ENCODE measurements around the gene GRHL1. TPM values are rescaled to one million over a fixed set of nuclear protein-coding genes. Genes with fewer than 3 reads are reported as not detected.

The GRHL1 gene
- total and polyA plus RNA-seq, 9 of the 15 experiments (the other 6 are each of a cell fraction or from before 2014, with no cell fraction given) = 1.7 to 6.1 (median 4.7) TPM

- TF ChIP-seq ZBTB40 (IDR thresholded peaks at IDR 0.05) (no peak), ZBTB40 (CRISPR knock-in tag; IDR thresholded peaks at IDR 0.05) (0 out of 2 replicates have a peak, but pooled peaks have one; percentile 15), ZBTB26 (CRISPR knock-in tag; IDR thresholded peaks at IDR 0.05) (no peak), ZNF263 (CRISPR knock-in tag; IDR thresholded peaks at IDR 0.05; ENCODE audit: borderline replicate concordance) (no peak), ZFP91 (CRISPR knock-in tag; IDR thresholded peaks at IDR 0.05) (no peak), GMEB1 (CRISPR knock-in tag; IDR thresholded peaks at IDR 0.05) (no peak), ADNP (tag; IDR thresholded peaks at IDR 0.05) (no peak), NEUROD1 (IDR thresholded peaks at IDR 0.05; ENCODE audit: borderline replicate concordance, low read depth, low read length, partially characterized antibody) (no peak), ZNF197 (CRISPR knock-in tag; IDR thresholded peaks at IDR 0.05; ENCODE audit: low read depth) (no peak), PRMT5 (CRISPR knock-in tag; IDR thresholded peaks at IDR 0.05) (no peak)
These were observed 80.6 kb downstream of the GRHL1 start (continued) for GRCh38 chr2:10031886-10032745.

All from K562 (cell line).